Activated CD4-positive, alpha-beta memory T cell treated with anti-CD3 and anti-CD28 coated beads for 36 hours (primary cell): ENCODE results near the gene TKTL1. TPM values are rescaled to one million over a fixed set of nuclear protein-coding genes. Genes with fewer than 3 reads are reported as not detected.

Source experiments
- CTCF ChIA-PET: fragments of 350-600 bp; sonication (Branson Sonifier 250); formaldehyde crosslinking; loops from one replicate; lab custom pipeline; 2021; ENCODE audit warnings: antibody characterized with exemption, inconsistent platforms; lab: Charles Lee
- POLR2A ChIA-PET: fragments of 350-600 bp; sonication (Branson Sonifier 250); formaldehyde crosslinking; loops from one replicate; lab custom pipeline; 2021; ENCODE audit warnings: antibody characterized with exemption; lab: Charles Lee
- DNase-seq: peaks from one replicate; pipeline ENCODE4 v3.0.0-alpha.2; 2020
- H3K27ac Mint-ChIP-seq: one replicate; pipeline ENCODE4 v1.8.0; 2021; ENCODE audit warnings: mixed read lengths
- H3K27me3 Mint-ChIP-seq: one replicate; pipeline ENCODE4 v1.8.0; 2021; ENCODE audit warnings: mixed read lengths
- H3K36me3 Mint-ChIP-seq: one replicate; pipeline ENCODE4 v1.8.0; 2021; ENCODE audit warnings: mixed read lengths
- H3K4me1 Mint-ChIP-seq: one replicate; pipeline ENCODE4 v1.8.0; 2021; ENCODE audit warnings: low read depth, mixed read lengths
- H3K4me3 Mint-ChIP-seq: one replicate; pipeline ENCODE4 v1.8.0; 2021; ENCODE audit warnings: mild to moderate bottlenecking, mixed read lengths
- H3K9me3 Mint-ChIP-seq: one replicate; pipeline ENCODE4 v1.8.0; 2021; ENCODE audit warnings: mixed read lengths
- intact Hi-C: fragments of 100-400 bp; cut with micrococcal nuclease; formaldehyde crosslinking; loops from one replicate; pipeline ENCODE4 v1.15.1; 2023
- total RNA-seq, 2 experiments: library from RNA; stranded (reverse); gene quantifications; one replicate each; pipeline ENCODE4 v1.2.3, GENCODE V29; 2021

TKTL1 gene
- total RNA-seq, 2 experiments from 2014 or later, result 0.15 to 0.21 TPM

DNA sequence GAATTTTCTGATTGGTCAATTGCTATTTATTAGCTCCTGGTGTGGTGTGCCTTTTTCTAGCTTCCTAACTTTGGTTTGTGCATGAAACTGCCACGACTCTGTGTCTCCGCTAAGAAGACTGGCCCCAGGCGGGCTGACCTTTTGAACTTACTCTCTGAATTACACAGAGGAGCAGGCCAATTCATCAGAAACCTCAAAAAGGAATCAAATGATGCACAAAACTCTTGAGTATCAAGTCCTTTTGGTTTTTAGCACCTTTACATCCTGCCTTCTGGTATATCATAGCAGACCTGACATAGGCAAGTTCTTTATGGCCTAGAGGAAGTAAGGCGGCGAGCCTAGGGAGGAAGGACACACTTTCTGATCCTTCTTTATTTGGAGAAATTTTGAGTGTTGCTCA is 17.6 kb downstream of the TKTL1 start:
- DNase-seq, result peak; percentile 62
- POLR2A ChIA-PET, result no interaction called here
- Mint-ChIP-seq H3K36me3 (no peaks in the 10 kb centered on the region), H3K27ac (peak overlapping the region; percentile 82), H3K9me3 (no peaks in the 10 kb centered on the region), H3K4me3 (peak overlapping the region; percentile 36), H3K4me1 (peaks cover 58% of the 10 kb centered on the region), H3K27me3 (no peaks in the 10 kb centered on the region)
- intact Hi-C loops, result no loop called here
- CTCF ChIA-PET, result interaction anchor here (1.0 kb wide), 1 partner anchor 8 kb away, joined by 3 read pairs; no protein-coding TSS in a partner anchor

DNA sequence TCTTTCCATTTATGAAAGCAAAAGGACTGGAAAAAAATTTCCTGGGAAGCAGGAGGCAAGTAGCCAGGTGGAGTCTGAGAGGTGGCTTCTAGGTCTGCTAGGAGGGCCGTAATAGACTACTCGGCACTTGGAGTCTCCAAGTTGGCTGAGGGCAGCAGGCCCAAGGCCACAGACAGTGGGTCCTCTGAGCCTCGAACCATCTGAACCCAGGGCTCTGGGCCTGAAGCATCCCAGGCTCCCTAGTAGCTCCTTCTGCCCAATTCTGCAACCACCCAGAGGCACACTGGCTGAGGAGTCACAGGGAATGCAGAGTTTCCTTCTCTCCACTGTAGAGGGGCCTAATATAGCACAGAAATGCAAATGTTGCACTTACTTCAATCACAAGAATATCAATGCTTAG is 19.8 kb downstream of the TKTL1 start:
- ChIA-PET POLR2A (no interaction called here), CTCF (interaction anchor here (1.2 kb wide), 1 partner anchor 15 kb away, joined by 3 read pairs; no protein-coding TSS in a partner anchor)
- no peak overlapping the region for H3K27ac Mint-ChIP-seq
- DNase-seq, result no peak
- no peaks in the 10 kb centered on the region for H3K9me3 Mint-ChIP-seq
- H3K36me3 Mint-ChIP-seq, result no peaks in the 10 kb centered on the region
- intact Hi-C loops, result no loop called here
- H3K27me3 Mint-ChIP-seq, result no peaks in the 10 kb centered on the region
- peaks cover 54% of the 10 kb centered on the region for H3K4me1 Mint-ChIP-seq
- no peak overlapping the region for H3K4me3 Mint-ChIP-seq

DNA sequence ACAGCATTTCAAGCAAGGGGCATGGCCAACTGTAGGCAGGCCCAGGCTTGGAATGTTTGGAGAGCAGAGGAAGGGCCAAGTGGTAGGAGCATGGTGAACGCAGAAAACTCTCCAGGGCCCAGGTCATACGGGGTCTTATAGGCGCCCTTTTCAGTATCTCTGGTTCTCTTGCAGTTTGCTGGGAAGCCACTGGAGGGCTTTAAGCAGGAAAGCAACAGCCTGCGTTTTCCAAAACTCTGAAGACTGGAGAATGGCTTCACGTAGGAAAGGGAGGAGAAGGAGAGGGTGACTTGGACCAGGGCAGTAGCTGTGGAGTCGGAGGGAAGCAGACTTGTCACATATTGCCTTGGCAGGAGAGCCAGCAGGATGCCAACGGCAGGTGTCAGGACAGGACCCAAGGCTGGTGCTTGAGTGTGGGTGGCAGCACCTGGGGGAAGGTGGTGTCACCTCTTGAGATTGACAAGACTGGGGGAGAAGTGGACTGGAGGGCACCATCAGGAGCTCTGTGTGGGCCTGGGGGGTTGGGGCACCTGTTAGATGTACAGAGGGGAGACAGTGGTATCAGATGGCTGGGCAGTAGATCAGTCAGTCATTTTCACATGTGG is 21.9 kb downstream of the TKTL1 start:
- intact Hi-C loops, result no loop called here
- CTCF ChIA-PET, result interaction anchor here (1.0 to 2.8 kb wide), 3 partner anchors 8 to 10 kb away, joined by 4 to 13 read pairs (median 5); no protein-coding TSS in a partner anchor

DNA sequence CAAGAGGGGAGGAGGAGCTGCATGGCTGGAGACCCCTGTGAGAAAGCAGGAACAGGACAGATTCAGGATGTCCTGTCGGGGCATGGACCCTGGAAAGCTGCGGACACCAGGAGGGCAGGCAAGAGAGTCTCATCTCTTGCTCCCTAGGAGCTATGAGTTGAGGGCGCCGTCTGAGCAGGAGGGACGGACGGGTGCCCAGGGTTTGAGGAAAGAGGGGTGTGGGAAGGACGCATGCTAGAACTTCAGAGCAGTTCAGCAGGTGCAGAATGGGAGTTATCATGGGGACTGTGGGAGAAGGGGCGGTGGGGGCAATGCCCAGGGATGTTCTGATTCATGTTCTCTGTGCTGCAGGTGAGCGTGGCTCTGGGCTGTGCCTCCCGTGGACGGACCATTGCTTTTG is 24.8 kb downstream of the TKTL1 start:
- CTCF ChIA-PET, result interaction anchor here (0.9 kb wide), 1 partner anchor 12 kb away, joined by 3 read pairs; no protein-coding TSS in a partner anchor
- H3K27me3 Mint-ChIP-seq, result no peaks in the 10 kb centered on the region
- DNase-seq, result no peak
- H3K27ac Mint-ChIP-seq, result no peak overlapping the region
- H3K4me3 Mint-ChIP-seq, result no peak overlapping the region
- H3K9me3 Mint-ChIP-seq, result no peaks in the 10 kb centered on the region
- no peaks in the 10 kb centered on the region for H3K36me3 Mint-ChIP-seq
- peaks cover 27% of the 10 kb centered on the region for H3K4me1 Mint-ChIP-seq
- POLR2A ChIA-PET, result no interaction called here
- intact Hi-C loops, result no loop called here

More for the DNA sequence above, 21.9 kb downstream of the TKTL1 start:
- Mint-ChIP-seq H3K27me3 (no peaks in the 10 kb centered on the region), H3K27ac (no peak overlapping the region), H3K36me3 (no peaks in the 10 kb centered on the region), H3K4me3 (no peak overlapping the region), H3K4me1 (peaks cover 52% of the 10 kb centered on the region), H3K9me3 (no peaks in the 10 kb centered on the region)
- POLR2A ChIA-PET, result no interaction called here
- no peak for DNase-seq

DNA sequence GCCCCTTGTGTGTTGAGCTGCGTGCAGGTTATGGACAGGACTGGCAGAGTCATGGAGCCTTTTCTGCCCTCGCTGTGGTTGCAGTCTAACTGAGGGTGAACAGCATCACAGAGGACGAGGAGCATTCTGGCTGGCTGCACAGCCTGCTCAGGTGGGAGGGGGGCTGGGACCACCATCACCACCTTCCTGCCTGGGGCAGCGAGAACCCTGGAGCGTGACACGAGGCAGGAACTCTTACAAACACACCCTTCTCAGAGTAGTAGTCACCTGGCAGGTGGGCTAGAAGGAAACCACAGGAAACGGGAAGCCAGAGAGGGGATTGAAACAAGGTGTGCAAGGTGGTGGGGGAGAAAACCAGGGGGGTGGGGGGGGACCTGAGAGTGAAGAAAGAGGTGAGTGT is 25.6 kb downstream of the TKTL1 start:
- no peak overlapping the region for H3K27ac Mint-ChIP-seq
- no peak overlapping the region for H3K4me3 Mint-ChIP-seq
- ChIA-PET POLR2A (no interaction called here), CTCF (no interaction called here)
- H3K4me1 Mint-ChIP-seq, result peaks cover 31% of the 10 kb centered on the region
- H3K27me3 Mint-ChIP-seq, result no peaks in the 10 kb centered on the region
- no peaks in the 10 kb centered on the region for H3K36me3 Mint-ChIP-seq
- intact Hi-C loops, result no loop called here
- no peak for DNase-seq
- no peaks in the 10 kb centered on the region for H3K9me3 Mint-ChIP-seq

DNA sequence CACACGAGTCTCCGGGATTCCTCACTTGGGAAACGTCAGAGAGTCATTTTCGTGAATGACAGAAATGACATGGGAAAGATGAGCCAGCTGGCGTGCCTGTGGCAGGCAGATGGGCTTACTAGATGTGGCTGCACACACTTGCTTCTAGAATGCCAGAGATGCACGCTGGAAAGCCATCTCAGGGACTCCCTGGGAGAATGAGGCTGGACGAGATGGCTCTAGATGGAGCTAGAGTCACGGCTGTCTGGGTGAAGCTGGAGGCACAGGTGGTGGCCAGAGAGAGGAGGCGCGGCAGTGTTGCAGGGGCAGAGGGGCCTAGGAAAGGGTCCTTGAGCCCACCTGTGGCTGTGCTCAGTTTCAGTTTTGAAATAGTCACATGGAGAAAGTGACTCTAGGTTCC is 26.0 kb downstream of the TKTL1 start:
- Mint-ChIP-seq H3K4me1 (peaks cover 36% of the 10 kb centered on the region), H3K4me3 (no peak overlapping the region), H3K27ac (no peak overlapping the region), H3K27me3 (no peaks in the 10 kb centered on the region), H3K36me3 (no peaks in the 10 kb centered on the region), H3K9me3 (no peaks in the 10 kb centered on the region)
- intact Hi-C loops, result no loop called here
- CTCF ChIA-PET, result interaction anchor here (1.3 kb wide), 1 partner anchor 52 kb away, joined by 3 read pairs; no protein-coding TSS in a partner anchor
- POLR2A ChIA-PET, result no interaction called here
- DNase-seq, result peak; percentile 35

DNA sequence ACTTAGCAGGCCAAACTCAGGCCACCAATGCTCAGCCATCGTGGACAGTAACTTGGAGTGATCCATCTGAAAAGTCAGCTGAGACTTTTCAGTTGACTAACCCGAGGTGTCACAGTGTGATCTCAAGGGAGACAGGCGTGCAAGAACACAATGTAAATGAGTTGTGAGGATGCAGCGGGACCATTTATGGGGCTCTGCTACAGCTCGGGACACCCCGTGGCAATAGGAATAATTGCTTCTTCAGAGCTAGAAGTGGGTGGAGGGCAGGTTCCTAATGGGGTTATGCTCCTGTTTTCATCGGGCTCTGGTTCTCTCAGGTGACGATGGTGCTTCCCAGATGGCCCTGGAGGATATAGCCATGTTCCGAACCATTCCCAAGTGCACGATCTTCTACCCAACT is 27.3 kb downstream of the TKTL1 start:
- Mint-ChIP-seq H3K9me3 (no peaks in the 10 kb centered on the region), H3K27me3 (no peaks in the 10 kb centered on the region), H3K4me3 (no peak overlapping the region), H3K27ac (no peak overlapping the region), H3K4me1 (peaks cover 41% of the 10 kb centered on the region), H3K36me3 (no peaks in the 10 kb centered on the region)
- DNase-seq, result no peak
- CTCF ChIA-PET, result interaction anchor here (1.3 kb wide), 1 partner anchor 51 kb away, joined by 3 read pairs; no protein-coding TSS in a partner anchor
- POLR2A ChIA-PET, result no interaction called here
- intact Hi-C loops, result no loop called here

DNA sequence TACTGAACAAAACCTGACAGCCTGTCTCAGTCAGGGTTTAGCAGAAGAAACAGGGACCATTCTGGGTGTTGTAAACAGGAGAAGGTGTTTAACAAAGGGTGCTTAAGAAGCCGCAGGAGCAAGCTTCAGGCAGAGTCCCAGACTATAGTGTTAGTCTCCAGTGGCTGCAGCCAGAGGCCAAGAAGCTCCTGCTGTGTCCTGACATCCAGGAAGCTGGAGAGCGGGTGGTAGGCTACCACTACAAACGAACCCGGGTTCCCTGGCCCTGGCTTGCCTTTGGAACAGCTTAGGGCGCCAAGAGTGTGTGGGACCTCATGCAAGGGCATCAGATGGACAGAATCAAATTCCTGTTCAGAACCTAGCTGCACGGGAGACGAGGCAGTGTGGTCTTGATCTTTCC is 27.9 kb downstream of the TKTL1 start:
- Mint-ChIP-seq H3K27me3 (no peaks in the 10 kb centered on the region), H3K4me1 (peaks cover 45% of the 10 kb centered on the region), H3K27ac (no peak overlapping the region), H3K9me3 (no peaks in the 10 kb centered on the region), H3K4me3 (no peak overlapping the region), H3K36me3 (no peaks in the 10 kb centered on the region)
- intact Hi-C loops, result no loop called here
- DNase-seq, result no peak
- ChIA-PET CTCF (interaction anchor here (0.6 to 0.8 kb wide), 2 partner anchors 15 to 201 kb away, joined by 3 to 4 read pairs; no protein-coding TSS in a partner anchor), POLR2A (no interaction called here)

DNA sequence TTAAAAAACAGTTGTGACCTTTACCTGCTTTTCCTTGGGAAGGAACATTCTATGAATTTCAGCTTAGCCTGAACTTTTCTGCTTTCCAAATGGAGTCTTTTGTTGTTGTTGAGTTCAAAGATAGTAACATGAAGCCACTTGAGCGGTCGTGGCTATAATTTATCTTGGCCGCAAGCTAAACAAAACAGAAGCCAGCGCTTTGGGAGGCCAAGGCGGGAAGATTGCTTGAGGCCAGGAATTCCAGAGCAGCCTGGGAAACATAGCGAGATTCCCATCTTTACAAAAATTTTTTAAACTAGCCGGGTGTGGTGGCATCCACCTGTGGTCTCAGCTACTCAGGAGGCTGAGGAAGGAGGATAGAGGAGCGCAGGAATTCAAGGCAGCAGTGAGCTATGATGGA is 29.9 kb downstream of the TKTL1 start:
- no peak for DNase-seq
- Mint-ChIP-seq H3K27me3 (no peaks in the 10 kb centered on the region), H3K4me3 (no peak overlapping the region), H3K27ac (no peak overlapping the region), H3K9me3 (no peaks in the 10 kb centered on the region), H3K36me3 (no peaks in the 10 kb centered on the region), H3K4me1 (peaks cover 44% of the 10 kb centered on the region)
- ChIA-PET POLR2A (no interaction called here), CTCF (interaction anchor here (1.2 to 1.6 kb wide), 2 partner anchors 8 to 17 kb away, joined by 4 to 7 read pairs; no protein-coding TSS in a partner anchor)
- intact Hi-C loops, result no loop called here

DNA sequence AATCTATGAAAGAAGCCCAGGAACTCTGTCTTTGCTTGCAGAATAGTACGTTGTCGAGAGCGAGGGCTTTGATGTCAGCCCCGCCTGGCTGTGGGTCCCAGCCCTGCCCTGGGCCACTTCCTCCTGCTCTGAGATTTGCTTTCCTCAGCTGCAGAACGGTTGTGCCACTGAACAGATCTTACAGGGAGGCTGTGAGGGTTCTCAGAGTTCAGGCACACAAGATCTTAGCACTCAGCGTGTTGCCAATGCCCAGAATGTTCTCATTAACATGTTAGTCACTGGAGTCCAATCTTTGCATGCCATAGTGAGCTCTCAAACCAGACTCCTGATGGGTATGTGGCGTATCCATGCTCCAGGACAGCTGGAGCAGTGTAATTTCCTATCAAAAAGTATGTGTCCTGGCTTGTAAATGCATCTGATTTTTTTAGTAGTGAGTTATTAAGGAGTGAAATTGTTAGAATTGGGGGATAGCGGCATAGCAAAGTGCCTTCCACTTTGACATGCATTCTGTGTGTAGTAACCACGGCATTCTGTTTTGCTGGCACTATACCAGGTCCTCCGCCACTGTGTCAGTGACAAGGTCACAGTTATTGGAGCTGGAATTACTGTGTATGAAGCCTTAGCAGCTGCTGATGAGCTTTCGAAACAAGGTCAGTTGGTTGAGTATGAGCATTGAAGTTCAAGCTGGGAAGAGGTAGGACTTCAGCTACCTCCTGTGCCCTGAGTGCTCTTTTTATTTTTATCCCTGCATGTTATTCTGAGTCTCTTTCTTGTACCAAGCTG is 31.6 kb downstream of the TKTL1 start:
- H3K36me3 Mint-ChIP-seq, result no peaks in the 10 kb centered on the region
- H3K4me3 Mint-ChIP-seq, result peak overlapping the region; percentile 1

DNA sequence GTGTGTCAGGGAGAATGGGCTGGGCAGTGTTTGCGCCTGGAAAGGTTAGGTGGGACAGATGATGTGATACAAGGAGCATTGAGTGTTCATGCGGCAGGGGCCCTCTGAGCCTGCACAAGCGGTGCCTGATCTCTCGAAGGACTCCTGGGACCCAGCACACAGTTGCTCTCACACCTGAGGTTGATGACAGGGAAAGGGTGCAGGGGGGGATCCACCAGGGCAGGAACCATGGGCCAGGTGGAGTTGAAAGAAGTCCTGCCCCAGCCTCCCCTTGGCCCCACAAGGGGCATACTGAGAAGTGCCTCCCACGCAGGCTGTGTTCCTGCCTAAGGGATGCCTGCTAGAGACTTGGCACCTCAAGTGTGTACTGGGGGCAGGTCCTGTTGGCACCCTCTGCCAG is 33.1 kb downstream of the TKTL1 start:
- Mint-ChIP-seq H3K27me3 (no peaks in the 10 kb centered on the region), H3K4me3 (no peak overlapping the region), H3K36me3 (no peaks in the 10 kb centered on the region), H3K4me1 (peaks cover 34% of the 10 kb centered on the region), H3K27ac (no peak overlapping the region), H3K9me3 (no peaks in the 10 kb centered on the region)
- CTCF ChIA-PET, result interaction anchor here (1.0 kb wide), 1 partner anchor 19 kb away, joined by 3 read pairs; no protein-coding TSS in a partner anchor
- intact Hi-C loops, result no loop called here
- POLR2A ChIA-PET, result no interaction called here
- DNase-seq, result no peak

More for the DNA sequence above, 31.6 kb downstream of the TKTL1 start:
- H3K4me1 Mint-ChIP-seq, result peaks cover 31% of the 10 kb centered on the region
- peak; percentile 49 for DNase-seq
- no peaks in the 10 kb centered on the region for H3K27me3 Mint-ChIP-seq
- no peaks in the 10 kb centered on the region for H3K9me3 Mint-ChIP-seq
- CTCF ChIA-PET, result interaction anchor here (1.0 to 1.8 kb wide), 5 partner anchors 9 to 315 kb away, joined by 3 to 7 read pairs (median 4); no protein-coding TSS in a partner anchor
- intact Hi-C loops, result no loop called here
- peak overlapping the region; percentile 67 for H3K27ac Mint-ChIP-seq
- POLR2A ChIA-PET, result no interaction called here

DNA sequence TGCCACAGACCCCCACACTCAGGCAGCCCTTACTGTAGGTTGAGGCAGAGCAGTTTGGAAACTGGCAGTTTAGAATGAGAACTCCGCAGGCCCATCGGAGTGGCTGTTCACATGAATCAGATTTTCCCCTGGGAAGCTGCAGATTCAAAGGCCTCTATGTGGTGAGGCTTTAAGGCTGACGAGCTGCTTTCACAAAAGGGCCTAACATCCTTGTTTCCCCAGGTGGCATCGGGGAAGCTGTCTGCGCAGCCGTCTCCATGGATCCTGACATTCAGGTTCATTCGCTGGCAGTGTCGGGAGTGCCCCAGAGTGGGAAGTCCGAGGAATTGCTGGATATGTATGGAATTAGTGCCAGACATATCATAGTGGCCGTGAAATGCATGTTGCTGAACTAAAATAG is 33.7 kb downstream of the TKTL1 start:
- no peaks in the 10 kb centered on the region for H3K36me3 Mint-ChIP-seq
- no peak for DNase-seq
- CTCF ChIA-PET, result interaction anchor here (1.0 kb wide), 1 partner anchor 20 kb away, joined by 3 read pairs; no protein-coding TSS in a partner anchor
- POLR2A ChIA-PET, result no interaction called here
- intact Hi-C loops, result no loop called here
- H3K4me1 Mint-ChIP-seq, result peaks cover 41% of the 10 kb centered on the region
- H3K27me3 Mint-ChIP-seq, result no peaks in the 10 kb centered on the region
- H3K9me3 Mint-ChIP-seq, result no peaks in the 10 kb centered on the region
- H3K27ac Mint-ChIP-seq, result no peak overlapping the region
- no peak overlapping the region for H3K4me3 Mint-ChIP-seq
